ENCODE data around the gene SRCAP. TPM values are rescaled to one million over a fixed set of nuclear protein-coding genes. Genes with fewer than 3 reads are reported as not detected.
"Not testable (repeated sequence)": the region's sequence is repeated elsewhere in the genome, so short reads cannot be mapped to it uniquely, and the experiment has no call there.

The SRCAP gene
- total RNA-seq, 1 experiment from 2014 or later = 2.6 TPM

DNA sequence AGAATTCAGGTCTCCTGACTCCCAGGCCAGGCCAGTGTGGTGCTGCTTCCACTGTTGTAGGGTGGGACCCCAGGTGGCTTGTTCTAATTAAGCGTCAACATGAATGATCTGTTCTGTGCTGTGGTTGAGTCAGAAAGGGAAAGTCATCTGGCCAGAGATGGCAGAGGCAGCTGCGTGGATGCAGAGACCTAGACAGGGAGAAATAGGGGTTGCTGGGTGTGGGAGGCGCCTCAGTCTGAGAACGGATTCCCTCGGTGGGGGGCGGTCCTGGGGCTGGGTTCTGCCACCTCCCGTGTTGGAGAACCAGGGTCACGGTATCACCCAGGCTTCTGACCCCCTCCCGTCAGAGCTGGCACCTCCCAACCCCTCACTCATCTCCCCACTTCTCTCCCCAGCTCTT is 35.2 kb upstream of the SRCAP start:
- no peak for DNase-seq (ENCODE audit: low read depth)

DNA sequence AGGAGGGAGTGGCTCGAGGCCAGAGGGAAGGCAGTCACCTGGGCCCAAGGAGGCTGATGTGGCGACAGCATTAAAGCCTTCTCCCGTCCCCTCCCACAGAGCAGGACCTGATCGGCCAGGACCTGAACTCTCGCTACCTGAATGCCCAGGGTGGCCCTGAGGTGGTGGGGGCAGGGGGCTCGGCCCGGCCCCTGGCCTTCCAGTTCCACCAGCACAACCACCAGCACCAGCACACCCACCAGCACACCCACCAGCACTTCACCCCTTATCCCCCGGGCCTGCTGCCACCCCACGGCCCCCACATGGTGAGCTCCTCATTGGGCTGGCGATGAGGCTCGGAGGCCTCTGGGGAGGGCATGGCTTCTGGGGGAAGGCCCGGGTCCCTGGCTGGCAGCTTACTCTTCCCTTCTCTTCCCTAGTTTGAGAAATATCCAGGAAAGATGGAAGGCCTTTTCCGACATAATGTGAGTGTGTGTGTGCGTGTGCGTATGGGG is 34.3 kb upstream of the SRCAP start:
- no peak for DNase-seq (ENCODE audit: low read depth)

DNA sequence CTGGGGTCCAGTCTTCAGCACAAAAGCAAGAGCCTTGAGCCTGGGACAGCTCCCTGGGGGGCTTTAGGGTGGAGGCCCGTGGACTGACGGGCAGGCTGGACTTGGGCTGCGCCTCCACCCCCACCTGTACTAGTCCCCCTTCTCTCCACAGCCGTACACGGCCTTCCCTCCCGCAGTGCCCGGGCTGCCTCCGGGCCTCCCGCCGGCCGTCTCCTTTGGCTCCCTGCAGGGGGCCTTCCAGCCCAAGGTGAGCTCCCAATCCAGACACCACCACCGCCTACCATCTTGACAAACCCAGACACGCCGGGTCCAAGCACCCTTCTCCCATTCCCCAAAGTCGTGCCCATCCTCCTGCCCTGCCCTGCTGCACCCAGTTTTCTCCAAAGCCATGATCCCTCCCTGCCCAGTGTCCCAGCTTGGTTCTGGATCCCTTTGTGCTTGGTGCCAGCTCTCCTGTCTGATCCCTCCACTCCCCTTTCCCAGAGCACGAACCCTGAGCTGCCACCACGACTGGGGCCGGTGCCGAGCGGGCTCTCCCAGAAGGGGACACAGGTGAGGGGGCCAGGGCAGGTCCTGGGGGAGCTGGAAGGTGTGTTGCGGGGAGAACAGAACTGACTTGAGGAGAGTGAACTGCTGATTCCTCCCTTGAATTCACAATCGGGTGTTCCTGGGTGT is 33.7 kb upstream of the SRCAP start:
- no peak for DNase-seq (ENCODE audit: low read depth)

DNA sequence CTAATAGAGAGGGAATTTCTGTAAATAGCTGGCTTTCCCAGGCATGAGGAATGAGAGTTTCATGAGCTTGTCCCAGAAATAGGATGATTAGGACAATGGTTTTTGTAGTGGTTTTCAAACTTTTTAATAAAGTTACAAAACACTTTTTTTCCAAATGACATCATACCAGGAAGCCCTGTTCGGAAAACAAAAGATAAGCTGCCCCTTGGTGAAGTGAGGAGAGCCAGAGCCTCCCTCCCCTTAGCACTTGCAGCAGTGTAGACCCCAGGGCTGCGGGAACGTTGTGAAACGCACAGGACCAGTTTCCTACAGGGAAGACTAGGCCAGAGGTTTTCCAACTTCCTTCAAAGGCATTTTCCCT is 33.2 kb upstream of the SRCAP start:
- DNase-seq (ENCODE audit: low read depth) = no peak

DNA sequence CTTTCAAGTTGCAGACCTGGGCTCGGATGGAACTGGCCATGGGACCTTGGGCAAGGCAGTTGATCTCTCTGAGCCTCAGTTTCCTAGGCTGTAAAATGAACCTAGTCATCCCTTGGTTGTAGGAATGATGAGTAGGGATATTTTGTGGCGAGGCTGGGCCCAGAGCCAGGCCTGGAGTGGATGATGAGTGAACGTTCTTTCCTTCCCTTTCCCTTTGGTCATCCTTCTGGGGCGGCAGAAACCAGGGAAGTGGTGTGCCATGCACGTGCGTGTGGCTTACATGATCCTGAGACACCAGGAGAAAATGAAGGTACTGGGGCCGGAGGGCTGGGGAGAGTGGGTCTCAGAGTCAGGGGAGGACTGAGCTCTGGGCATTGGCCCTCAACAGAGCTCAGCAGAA is 32.3 kb upstream of the SRCAP start:
- DNase-seq (ENCODE audit: low read depth) = no peak

DNA sequence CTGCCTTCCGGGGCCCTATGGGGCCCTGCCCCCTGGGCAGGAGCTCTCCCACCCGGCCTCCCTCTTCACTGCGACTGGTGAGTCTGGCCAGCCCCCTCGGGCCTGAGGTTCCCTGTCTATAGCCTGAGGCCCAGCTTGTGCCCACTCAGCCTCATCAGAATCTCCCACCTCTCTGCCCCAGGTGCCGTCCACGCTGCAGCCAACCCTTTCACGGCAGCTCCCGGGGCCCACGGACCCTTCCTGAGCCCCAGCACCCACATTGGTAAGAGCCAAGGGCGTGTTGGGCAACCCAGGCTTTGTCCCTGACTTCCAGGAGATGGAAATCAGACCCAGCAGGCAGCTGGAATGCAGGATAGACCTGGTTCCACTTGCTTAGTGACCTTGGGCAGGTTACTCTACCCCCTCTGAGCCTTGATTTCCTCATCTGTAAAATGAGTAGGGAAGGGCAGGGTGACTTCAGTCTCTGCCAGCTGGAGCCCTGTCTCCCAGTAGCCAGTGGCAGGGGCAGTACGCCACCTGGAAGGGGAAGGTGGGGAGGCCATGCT is 31.5 kb upstream of the SRCAP start:
- no peak for DNase-seq (ENCODE audit: low read depth)

DNA sequence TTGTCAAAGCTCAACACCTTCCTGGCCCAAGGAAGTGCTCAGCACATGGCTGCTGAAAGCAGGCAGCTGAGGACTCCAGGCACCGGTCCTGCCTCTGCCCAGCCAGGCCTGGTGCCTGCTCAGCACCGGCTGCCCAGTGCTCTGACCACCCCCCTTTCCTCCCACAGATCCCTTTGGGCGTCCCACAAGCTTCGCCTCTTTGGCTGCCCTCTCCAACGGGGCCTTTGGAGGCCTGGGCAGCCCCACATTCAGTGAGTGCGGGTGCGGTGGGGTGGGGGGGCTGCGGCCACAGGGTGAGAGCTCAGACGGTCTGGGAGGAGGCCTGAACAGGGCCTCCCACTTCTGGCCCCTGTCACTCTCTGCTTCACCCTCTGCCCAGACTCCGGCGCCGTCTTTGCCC is 30.6 kb upstream of the SRCAP start:
- no peak for DNase-seq (ENCODE audit: low read depth)

DNA sequence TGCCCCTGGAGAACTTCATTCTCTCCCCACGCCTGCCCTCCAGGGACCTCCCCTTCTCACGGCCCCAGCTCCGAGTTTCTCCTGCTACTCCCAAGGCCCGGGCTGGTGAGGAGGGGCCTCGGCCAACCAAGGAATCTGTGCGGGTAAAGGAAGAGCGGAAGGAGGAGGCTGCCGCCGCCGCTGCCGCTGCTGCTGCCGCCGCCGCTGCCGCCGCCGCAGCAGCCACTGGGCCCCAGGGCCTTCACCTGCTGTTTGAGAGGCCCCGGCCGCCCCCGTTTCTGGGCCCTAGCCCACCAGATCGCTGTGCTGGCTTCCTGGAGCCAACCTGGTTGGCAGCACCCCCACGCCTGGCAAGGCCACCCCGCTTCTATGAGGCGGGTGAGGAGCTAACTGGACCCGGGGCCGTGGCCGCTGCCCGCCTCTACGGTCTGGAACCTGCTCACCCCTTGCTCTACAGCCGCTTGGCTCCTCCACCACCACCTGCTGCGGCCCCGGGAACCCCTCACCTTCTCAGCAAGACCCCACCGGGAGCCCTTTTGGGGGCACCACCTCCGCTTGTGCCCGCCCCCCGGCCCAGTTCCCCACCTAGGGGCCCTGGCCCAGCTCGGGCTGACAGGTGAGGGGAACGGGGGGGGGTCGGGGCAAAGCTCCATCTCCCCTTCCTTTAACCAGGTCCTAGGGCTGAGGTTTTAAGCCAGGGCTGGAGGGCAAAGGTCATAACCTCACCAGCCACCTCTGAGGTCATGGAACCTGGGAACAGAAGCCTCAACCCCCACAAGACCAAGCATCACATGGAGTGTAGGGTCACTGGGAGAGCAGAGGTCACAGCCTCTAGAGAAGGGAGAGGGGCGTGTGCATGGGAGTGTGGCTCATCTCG is 29.7 kb upstream of the SRCAP start:
- DNase-seq (ENCODE audit: low read depth) = no peak

DNA sequence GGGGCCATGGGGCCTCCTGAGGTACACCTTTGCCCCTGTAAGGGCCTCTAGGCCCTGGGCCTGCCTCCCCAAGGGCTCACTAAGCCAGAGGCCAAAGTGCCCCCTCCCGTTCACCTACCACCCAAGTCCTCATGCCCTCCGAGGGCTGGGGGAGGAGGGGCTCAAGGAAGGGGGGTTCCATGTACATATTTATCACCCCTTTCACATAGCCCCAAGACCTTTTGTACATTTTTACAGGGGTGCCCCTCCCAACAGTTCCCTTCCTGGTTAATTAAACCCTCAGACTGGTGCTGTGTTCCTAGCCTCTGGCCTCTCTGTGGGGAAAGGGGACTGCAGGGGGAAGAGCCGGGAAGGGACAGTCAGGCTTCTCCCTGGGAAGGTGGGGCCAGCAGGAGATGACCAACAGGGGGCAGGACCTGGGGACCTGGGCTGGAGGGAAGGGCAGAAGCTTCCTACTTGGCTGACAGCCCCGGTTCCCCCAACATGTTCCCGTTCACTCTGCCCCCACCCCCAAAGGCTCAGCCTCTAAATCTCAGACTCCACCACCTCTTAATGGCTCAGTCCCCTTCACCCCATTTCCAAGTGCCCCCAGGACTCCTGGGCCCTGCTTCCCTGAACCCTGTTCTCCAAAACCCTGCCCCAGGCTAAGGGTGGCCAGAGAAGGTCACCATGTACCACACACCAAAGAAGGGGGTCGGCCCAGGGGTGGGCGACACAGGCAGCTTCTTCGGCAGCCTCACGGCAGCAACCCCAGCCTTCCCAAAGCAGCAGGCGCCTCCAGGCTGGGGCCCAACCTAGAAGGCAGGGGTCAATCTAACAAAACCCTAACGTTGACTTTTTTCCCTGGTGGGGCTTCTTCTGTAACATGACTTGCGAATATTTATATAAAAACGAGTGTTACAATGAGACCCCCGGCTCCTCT is 28.8 kb upstream of the SRCAP start:
- no peak for DNase-seq (ENCODE audit: low read depth)

DNA sequence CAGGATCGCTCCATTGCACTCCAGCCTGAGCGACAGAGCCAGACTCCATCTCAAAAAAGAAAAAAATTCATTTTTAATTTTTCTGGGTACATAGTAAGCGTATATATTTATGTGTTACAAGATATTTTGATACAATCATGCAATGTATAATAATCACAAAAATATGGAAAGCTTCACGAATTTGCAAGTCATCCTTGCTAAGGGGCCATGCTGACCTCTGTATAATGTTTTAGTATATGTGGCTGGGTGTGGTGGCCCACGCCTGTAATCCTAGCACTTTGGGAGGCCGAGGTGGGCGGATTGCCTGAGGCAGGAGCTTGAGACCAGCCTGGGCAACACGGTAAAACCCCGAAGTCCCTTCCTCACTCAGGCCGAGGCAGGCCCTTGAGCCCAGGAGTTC is 23.8 kb upstream of the SRCAP start:
- DNase-seq (ENCODE audit: low read depth) = no peak

DNA sequence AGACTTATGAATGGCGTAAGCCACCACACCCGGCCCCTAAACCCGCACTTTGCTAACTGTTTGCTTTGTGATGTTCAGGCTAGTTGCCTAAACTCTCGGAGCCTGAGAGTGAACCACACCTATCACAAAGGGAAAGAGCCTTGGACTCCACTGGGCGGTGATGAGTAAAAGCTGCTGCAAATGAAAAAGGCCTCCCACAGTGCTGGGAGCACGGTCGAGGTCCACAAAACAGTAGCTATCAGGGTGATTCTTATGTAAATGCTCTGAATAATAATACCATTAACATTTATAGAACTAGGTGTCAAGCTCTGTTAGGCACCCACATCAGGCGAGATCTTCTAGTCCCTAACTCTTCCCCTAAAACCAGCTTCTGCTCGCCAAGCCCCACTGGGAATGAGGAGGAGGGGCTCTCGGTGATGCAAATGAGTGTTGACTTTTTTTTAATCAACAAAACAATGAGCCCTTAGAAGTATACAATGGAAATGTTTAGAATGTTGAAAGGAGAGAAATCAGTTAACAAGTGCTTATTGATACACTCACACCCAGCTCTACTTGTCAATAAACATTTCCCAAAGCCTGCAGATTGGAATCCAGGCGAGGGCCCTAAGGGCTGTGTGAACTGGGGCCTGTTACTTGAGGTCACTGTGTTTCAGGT is 20.9 kb upstream of the SRCAP start:
- no peak for DNase-seq (ENCODE audit: low read depth)

DNA sequence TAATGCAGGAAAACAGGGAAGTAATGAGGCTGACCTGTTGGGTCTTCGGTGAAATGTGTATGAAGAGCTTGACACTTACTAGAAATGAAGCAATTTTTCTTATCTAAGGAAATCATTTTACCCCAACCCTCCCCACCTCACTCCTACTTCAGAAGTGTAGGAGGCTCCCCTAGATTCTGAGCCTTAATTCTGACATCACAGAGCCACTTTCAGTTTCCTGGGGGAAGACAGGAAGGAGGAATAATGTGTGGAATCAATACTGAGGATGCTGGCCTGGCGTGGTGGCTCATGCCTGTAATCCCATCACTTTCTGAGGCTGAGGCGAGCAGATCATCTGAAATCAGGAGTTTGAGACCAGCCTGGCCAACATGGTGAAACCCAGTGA is 20.4 kb upstream of the SRCAP start:
- no peak for DNase-seq (ENCODE audit: low read depth)

DNA sequence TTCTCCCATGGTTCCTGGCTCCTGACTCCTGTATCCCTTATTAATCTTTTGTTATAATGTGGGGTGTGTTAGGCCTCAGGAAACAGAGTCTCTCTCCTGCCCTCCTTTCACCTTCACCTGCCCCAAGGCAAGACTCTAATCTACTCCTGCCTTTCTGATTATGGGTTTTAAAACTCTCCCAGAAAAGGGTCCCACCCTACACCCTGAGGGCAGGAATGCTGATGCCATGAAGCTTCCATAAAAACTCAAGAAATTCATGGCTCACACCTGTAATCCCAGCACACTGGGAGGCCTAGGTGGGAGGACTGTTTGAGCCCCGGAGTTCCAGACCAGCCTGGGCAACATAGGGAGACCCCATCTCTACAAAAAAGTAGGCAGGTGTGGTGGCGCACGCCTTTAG is 18.6 kb upstream of the SRCAP start:
- no peak for DNase-seq (ENCODE audit: low read depth)

DNA sequence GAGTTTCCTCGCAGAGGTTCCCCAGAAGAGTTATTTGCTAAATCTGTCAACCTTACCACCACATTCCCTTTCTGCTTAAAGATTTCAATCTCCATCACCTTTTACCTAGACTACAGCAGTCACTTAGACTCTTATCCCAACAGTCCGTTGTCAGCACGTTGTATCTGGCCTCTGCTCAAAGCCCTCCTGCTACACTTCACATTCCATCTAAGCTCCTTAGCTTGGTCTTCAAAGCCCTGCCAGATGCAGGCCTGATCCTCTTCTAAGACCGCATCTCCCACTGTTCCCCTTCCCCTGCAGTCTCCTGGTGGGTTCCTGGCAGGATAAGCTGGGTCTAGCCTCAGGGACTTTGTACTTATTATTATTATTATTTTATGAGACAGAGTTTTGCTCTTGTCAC is 10.3 kb upstream of the SRCAP start:
- DNase-seq (ENCODE audit: low read depth) = no peak

DNA sequence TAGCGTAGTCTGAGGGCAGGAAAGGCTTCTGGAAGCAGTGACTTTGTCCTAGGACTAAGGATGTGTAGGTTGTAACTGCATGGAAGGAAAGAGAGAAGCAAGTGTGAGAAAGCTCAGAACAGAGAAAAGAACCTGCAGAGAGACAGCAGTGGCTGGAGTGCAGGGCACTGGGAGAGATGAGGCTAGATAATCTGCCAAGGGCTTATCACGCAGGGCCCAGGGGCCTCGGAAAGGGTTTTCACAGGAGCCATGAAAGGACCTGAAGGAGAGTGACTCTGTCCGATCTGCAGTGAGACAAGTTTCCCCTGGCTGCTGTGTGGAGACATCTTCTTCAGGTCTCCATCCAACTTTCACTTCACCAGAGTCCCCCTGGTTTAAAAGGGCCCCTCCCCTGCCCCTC is 7.1 kb upstream of the SRCAP start:
- DNase-seq (ENCODE audit: low read depth) = no peak

DNA sequence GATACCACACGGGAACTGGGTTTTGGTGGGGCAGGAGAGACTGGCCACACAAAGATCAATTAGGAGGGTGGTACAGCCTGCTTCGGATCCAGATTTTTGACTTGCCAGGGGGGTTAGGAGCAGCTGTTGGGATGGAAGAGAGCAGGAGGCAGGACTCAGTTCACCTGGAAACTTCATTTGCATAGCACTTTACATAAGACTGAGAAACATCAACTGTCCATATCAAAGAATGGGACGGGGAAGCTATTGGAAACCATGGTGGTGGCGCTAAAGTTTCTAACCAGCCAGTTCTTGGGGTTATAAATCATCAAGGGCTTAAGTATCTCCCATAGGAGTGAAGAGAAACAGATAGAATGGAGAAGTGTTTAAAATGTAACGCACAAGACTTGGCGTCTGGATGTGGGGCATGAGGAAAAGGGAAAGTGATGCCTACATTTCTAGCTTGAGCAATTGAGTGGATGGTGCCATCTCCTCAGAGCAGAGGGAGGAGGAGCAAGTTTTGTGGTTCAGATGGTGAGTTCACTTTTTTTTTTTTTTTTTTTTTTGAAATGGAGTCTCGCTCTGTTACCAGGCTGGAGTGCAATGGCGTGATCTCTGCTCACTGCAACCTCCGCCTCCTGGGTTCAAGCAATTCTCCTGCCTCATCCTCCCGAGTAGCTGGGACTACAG is 6.4 kb upstream of the SRCAP start:
- no peak for DNase-seq (ENCODE audit: low read depth)

DNA sequence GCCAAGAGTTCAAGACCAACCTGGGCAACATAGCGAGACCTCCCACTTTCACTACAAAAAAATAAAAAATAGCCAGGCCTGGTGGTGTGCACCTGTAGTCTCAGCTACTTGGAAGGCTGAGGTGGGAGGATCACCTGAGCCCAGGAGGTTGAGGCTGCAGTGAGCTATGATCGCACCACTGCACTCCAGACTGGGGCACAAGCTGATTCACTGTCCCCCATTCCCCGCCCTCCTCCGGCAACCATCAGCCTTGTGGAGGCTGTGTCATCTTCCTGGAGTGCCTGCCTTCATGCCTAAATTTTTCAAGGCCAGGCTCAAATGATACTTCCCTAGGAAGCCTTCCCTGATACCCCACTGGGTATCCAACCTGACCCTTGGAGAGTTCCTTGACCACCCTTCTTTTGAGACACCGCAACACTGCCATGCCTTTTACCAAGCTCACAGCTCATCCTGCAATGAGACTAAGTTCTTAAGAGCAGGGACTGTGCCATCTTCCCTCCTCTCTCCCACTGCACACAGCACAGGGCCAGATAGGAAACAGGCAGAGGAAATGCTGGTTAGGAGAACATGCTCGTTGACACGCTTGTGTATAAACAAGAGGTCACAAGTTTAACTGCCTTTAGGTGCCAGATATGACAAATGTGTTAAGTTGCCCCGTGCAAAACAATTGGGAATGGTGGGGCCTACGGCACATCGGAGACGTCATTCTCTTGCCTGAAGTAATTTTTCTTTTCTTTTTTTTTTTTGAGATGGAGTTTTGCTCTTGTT is 3.9 kb upstream of the SRCAP start:
- no peak for DNase-seq (ENCODE audit: low read depth)

DNA sequence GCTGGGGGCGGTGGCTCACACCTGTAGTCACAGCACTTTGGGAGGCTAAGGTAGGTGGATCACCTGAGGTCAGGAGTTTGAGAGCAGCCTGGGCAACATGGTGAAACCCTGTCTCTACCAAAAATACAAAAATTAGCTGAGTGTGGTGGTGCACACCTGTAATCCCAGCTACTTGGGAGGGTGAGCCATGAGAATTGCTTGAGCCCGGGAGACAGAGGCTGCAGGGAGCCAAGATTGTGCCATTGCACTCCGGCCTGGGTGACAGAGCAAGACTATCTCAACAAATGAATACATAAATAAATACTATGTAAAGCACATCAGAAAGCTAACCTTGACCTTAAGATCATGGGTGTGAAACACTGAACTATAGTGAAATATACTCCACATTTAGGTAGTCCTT is 2.3 kb upstream of the SRCAP start:
- DNase-seq (ENCODE audit: low read depth) = not testable (repeated sequence)

DNA sequence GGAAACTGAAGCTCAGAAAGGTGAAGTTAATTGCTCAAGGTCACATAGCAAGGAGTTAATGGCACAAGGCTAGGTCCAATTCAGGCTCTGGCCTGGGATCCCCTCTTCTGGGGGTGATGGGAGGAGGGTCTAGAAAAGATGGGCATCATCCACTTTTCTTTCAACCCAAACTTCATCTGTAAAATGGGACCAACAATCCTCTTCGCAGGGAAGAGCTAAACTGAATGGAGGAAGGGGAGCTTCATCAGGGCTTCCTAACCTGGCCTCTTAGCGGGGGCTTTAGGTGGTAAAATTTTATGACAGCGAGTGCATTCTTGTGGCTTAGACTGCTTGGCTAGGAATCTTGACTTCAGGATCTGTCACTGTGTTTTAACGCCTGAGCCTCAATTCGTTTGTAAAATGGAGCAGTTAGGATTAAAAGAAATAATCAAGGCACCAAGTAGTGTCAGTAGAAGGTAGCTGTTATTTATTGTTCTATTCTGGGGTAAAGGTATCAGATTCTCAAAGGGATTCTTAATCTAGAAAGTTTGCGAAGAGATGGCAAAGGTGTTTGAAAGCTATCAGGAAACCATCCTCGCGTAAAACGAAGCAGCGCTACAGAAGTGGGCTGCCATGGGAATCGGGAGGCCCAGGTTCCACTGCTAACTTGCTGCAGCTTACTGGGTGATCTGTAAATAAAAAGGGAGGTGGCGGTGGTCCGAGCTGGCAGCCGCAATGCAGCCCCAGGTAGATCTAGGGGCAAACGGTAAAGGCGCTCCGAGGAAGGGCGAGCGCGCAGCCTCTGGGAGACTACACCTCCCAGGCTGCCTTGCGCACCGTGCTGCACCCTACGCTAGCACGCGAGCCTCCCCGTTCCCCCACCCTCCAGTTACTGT is 1.5 kb upstream of the SRCAP start:
- no peak for DNase-seq (ENCODE audit: low read depth)

All from RPMI7951 (cell line).